Thyroid gland (tissue), 4 donors: ENCODE results near the gene LDLRAD4. TPM values are rescaled to one million over a fixed set of nuclear protein-coding genes. Genes with fewer than 3 reads are reported as not detected.

Experiments used
- DNase-seq, 2 donors: peaks; one replicate each; pipeline ENCODE4 v3.0.0-alpha.2; 2019
- H3K27ac ChIP-seq, 3 donors: fragments of 200-600 bp; sonication (generic); 1 replicate in 2 of 3; 2 replicates in 1 of 3; pipeline ENCODE4 v1.5.1; 2016 to 2019; ENCODE audit warnings: mild to moderate bottlenecking in 1 of 3, moderate library complexity in 1 of 3
- H3K27me3 ChIP-seq: fragments of 200-600 bp; sonication (generic); one replicate; pipeline ENCODE4 v1.5.1; 2019
- H3K36me3 ChIP-seq, 2 donors: fragments of 200-600 bp; sonication (generic); one replicate each; pipeline ENCODE4 v1.5.1; 2016 to 2019
- H3K4me1 ChIP-seq, 2 donors: fragments of 200-600 bp; sonication (generic); one replicate each; pipeline ENCODE4 v1.5.1; 2017 to 2019
- H3K4me3 ChIP-seq, 3 donors: fragments of 200-600 bp; sonication (generic); replicated peaks in 1 of 3; 1 replicate in 2 of 3; 2 replicates in 1 of 3; pipeline ENCODE4 v1.5.1; 2016; ENCODE audit warnings: mild to moderate bottlenecking in 1 of 3
- H3K9me3 ChIP-seq: fragments of 200-600 bp; sonication (generic); one replicate; pipeline ENCODE4 v1.5.1; 2017
- POLR2A ChIP-seq, 2 donors: fragments of 450-650 bp; IDR thresholded peaks; one replicate each; pipeline ENCODE4 v1.6.1; 2017; ENCODE audit warnings: antibody characterized with exemption in 2 of 2, mild to moderate bottlenecking in 2 of 2, moderate library complexity in 1 of 2
- WGBS, 2 donors: methylation state at CpG; one replicate each; pipeline ENCODE4 v1.1.5; 2017; 5-methylcytosine and 5-hydroxymethylcytosine counted together
- intact Hi-C: fragments of 100-400 bp; cut with DNase I; formaldehyde crosslinking; loops from one replicate; pipeline ENCODE4 v1.15.1; 2023
- total RNA-seq, 4 donors: library from RNA; depleted of rRNA; stranded (reverse); fragments of >200 nt; gene quantifications; one replicate each; pipeline ENCODE4 v1.2.3, GENCODE V29; 2016
- TF ChIP-seq, protein P1 (sequence below), 6 experiments: fragments of 200-600 bp in 3 of 6; fragments of 450-650 bp in 3 of 6; sonication (generic) in 3 of 6; IDR thresholded peaks; one replicate each; pipeline ENCODE4 v1.5.1; 2016 to 2019; ENCODE audit warnings: antibody characterized with exemption in 6 of 6, mild to moderate bottlenecking in 2 of 6, inconsistent platforms in 1 of 6, moderate library complexity in 1 of 6

Gene LDLRAD4
- total RNA-seq, 4 donors from 2014 or later: 23.7 to 35.7 (median 29.7) TPM

DNA sequence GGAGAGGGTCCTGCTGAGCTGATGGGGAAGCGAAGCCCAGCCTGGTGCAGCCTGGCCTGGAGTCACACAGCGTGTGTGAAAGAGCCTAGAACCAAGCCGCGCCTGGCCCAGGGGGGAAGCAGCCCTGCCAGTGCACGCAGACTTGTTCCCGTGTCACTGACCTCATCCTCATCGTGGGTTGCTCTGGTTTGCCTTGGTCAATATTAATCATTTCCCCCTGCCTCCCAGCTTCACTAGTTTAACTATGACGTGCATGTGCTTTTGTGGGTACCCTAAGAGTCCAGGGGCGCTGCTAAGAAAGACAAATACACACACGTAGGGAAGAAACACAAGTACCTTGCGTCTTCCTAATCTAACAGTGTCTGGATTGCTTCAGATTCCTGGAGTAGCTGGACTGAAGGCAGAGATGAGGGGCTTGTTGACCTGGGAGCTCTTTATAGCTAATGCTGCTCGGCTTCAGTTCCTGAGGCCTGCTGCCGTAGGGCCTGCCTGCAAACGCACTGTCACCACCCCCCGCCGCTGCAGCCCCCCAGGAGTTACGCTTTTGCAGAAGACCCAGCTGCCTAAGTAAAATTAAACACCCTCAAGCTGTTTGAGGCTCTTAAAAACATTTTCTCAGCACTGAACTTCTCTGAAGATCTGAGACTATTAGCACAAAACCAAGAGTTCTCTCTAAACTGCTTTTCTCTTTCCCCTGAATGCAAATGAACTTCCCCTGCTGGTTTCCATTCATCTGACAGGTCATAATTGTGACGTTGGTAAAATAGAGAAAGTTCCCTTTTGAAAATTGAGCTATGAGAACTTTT, 348.6 kb downstream of the LDLRAD4 start:
- Histone ChIP-seq H3K4me3 (no peak overlapping the region), H3K4me1 (peaks cover 33 to 39% of the 10 kb centered on the region in 2 donors), H3K9me3 (no peaks in the 10 kb centered on the region), H3K36me3 (no peaks in the 10 kb centered on the region), H3K27ac (peak overlapping the region in 1 of 3 donors; percentile 31), H3K27me3 (no peaks in the 10 kb centered on the region)
- intact Hi-C loops: loop anchor here (10.0 kb wide), 2 partner anchors 48 to 238 kb away; no protein-coding TSS in a partner anchor
- WGBS, 2 donors: 81 to 83% methylated on average over 15 to 17 of the region's 18 CpGs
- TF ChIP-seq POLR2A (IDR thresholded peaks at IDR 0.05): no peak
- TF ChIP-seq, protein P1, sequence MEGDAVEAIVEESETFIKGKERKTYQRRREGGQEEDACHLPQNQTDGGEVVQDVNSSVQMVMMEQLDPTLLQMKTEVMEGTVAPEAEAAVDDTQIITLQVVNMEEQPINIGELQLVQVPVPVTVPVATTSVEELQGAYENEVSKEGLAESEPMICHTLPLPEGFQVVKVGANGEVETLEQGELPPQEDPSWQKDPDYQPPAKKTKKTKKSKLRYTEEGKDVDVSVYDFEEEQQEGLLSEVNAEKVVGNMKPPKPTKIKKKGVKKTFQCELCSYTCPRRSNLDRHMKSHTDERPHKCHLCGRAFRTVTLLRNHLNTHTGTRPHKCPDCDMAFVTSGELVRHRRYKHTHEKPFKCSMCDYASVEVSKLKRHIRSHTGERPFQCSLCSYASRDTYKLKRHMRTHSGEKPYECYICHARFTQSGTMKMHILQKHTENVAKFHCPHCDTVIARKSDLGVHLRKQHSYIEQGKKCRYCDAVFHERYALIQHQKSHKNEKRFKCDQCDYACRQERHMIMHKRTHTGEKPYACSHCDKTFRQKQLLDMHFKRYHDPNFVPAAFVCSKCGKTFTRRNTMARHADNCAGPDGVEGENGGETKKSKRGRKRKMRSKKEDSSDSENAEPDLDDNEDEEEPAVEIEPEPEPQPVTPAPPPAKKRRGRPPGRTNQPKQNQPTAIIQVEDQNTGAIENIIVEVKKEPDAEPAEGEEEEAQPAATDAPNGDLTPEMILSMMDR (IDR thresholded peaks at IDR 0.05): no peak
- no peak for DNase-seq

DNA sequence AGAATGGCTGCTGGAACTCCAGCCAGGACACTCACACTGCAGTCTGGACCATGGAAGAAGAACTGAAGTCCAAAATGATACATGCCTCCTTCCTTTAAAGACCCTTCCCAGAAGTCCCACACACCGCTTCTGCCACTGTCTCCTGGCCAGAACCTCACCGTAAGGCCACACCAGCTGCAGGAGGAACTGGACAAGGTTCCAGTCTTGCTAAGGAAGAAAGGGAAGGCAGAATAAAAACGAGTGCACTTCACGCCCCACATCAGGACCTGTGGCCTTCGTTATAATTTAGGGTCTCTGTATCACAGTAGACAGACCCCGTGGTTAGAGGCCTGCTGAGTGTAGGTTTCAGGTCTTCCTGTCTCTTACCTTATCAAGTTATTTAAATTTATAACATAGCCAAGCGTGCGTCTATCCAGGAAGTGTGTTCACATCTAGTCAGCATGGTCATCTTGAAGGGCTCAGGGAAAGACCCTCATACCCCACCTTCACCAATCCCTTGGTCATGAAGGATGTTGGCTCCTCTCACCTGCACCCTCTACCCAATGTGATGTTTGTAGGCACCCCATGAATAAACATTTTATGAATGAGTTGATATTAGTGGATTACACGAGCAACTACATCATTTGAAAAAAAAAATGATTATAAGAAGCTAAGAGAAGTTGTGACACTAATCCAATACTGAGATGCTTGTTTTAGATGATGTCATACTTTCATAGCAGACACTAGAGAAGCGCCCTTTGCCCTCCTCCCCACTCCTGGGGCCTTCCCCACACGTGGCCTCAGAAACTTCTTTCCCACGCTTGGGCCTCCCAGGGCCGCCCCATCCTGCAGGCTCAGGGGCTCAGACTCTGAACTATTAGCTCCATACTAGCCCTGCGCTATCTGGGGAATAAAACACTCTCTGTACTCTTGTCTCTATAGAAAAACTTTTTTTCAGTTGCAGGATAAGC, 350.2 kb downstream of the LDLRAD4 start:
- no peaks in the 10 kb centered on the region for H3K36me3 ChIP-seq
- TF ChIP-seq POLR2A (IDR thresholded peaks at IDR 0.05): no peak
- TF ChIP-seq, protein P1 (IDR thresholded peaks at IDR 0.05): no peak
- no peak for DNase-seq
- peaks cover 20 to 26% of the 10 kb centered on the region in 2 donors for H3K4me1 ChIP-seq
- H3K9me3 ChIP-seq: no peaks in the 10 kb centered on the region
- intact Hi-C loops: loop anchor here (10.0 kb wide), 2 partner anchors 46 to 236 kb away; no protein-coding TSS in a partner anchor
- peak overlapping the region in 1 of 3 donors; percentile 4 for H3K27ac ChIP-seq
- 84 to 87% methylated on average over 14 of the region's 14 CpGs for WGBS, 2 donors
- no peak overlapping the region for H3K4me3 ChIP-seq
- no peaks in the 10 kb centered on the region for H3K27me3 ChIP-seq

DNA sequence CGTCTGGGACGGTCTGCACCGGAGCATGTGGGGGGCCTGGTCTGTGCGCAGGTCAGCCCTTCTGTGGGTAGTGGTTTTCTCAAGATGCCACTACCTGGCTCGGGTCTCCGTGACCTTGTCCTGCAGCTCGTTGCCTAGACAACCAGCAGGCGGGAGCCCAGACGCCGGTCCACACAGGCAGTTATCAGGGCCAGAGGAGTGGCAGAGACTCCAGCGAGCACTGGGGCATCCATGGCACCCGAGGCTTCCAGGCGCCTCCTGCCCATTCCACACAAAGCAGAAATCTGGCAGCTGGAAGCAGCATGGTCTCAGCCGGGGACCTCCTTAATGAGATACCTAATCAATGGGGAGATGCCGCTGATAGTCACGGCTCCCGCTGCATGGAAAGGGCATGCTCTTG, 351.7 kb downstream of the LDLRAD4 start:
- TF ChIP-seq, protein P1 (IDR thresholded peaks at IDR 0.05): no peak
- TF ChIP-seq POLR2A (IDR thresholded peaks at IDR 0.05): no peak
- Histone ChIP-seq H3K4me1 (peaks cover 5 to 11% of the 10 kb centered on the region in 2 donors), H3K9me3 (no peaks in the 10 kb centered on the region), H3K36me3 (no peaks in the 10 kb centered on the region), H3K4me3 (no peak overlapping the region), H3K27me3 (no peaks in the 10 kb centered on the region), H3K27ac (no peak overlapping the region)
- WGBS, 2 donors: 58 to 67% methylated on average over 10 to 17 of the region's 17 CpGs
- intact Hi-C loops: no loop called here
- peak; percentile 27 to 51 for DNase-seq

DNA sequence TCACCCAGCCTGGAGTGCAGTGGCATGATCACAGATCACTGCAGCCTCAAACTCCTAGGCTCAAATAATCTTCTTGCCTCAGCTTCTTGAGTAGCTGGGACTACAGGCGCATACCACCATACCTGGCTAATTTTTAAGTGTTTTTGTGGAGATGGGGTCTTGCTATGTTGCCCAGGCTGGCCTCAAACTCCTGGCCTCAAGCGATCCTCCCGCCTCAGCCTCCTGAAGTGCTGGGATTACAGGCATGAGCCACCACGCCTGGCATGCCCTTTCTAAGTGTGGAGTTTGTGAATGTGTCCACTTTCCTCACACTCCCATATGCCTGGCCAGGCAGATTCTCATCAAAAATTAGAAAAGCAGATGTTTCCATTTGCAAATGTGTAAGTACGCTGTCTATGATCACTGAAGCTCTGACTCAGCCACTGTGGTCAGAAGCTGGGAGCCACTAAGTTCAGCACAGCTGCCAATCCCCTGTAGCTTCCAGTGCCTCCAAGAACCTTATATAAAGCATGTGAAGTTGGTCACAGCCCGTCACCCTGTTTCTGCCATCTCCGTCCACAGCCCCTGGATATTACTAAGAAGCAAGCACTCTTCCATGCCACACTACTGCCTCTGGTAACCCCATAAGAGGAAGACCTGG, 352.4 kb downstream of the LDLRAD4 start:
- Histone ChIP-seq H3K4me1 (peaks cover 0 to 5% of the 10 kb centered on the region in 2 donors), H3K36me3 (no peaks in the 10 kb centered on the region), H3K27me3 (no peaks in the 10 kb centered on the region), H3K4me3 (no peak overlapping the region), H3K9me3 (no peaks in the 10 kb centered on the region), H3K27ac (no peak overlapping the region)
- intact Hi-C loops: no loop called here
- no peak for TF ChIP-seq POLR2A (IDR thresholded peaks at IDR 0.05)
- TF ChIP-seq, protein P1 (IDR thresholded peaks at IDR 0.05): no peak
- no peak for DNase-seq
- 96% methylated on average over 7 of the region's 7 CpGs for WGBS, 2 donors
